ENCODE data around the gene FBXL15. TPM values are rescaled to one million over a fixed set of nuclear protein-coding genes. Genes with fewer than 3 reads are reported as not detected.

FBXL15 gene
- total and polyA plus RNA-seq, 11 donors = 6.6 to 20.0 (median 10.2) TPM

- ATAC-seq = peak; percentile 37 to 65 (median 43)
- DNase-seq = peak; percentile 52 to 69 (median 57)
- Histone ChIP-seq H3K27ac (peak overlapping the region in 11 of 12 donors; percentile 69 to 90 (median 87)), H3K4me3 (peak overlapping the region; percentile 56 to 92 (median 84)), H3K9me3 (no peaks in the 10 kb centered on the region), H3K4me1 (peaks cover 0 to 39% (median 18%) of the 10 kb centered on the region in 12 donors), H3K27me3 (no peaks in the 10 kb centered on the region), H3K36me3 (no peaks in the 10 kb centered on the region)
- WGBS, 4 donors = 10 to 13% (median 12%) methylated on average over 30 of the region's 30 CpGs
- TF ChIP-seq POLR2A (IDR thresholded peaks at IDR 0.05) = no peak
- TF ChIP-seq CTCF (IDR thresholded peaks at IDR 0.05) = no peak
- intact Hi-C loops (cut with DNase I) = no loop called here
Observed at GRCh38 chr10:102449321-102450123, 28.9 kb downstream of the FBXL15 start.

- no peaks in the 10 kb centered on the region for H3K36me3 ChIP-seq
- 0 to 1% (median 1%) methylated on average over 9 to 11 of the region's 11 CpGs for WGBS, 4 donors
- H3K27me3 ChIP-seq = no peaks in the 10 kb centered on the region
- TF ChIP-seq CTCF (IDR thresholded peaks at IDR 0.05) = peak in 1 of 12 donors; percentile 7
- TF ChIP-seq POLR2A (IDR thresholded peaks at IDR 0.05) = no peak
- H3K27ac ChIP-seq = peak overlapping the region in 11 of 12 donors; percentile 69 to 90 (median 87)
- intact Hi-C loops (cut with DNase I) = no loop called here
- peak overlapping the region; percentile 56 to 92 (median 84) for H3K4me3 ChIP-seq
- ATAC-seq (peak in 2 of 4 donors; percentile 2), DNase-seq (no peak)
- H3K9me3 ChIP-seq = no peaks in the 10 kb centered on the region
- H3K4me1 ChIP-seq = peaks cover 0 to 39% (median 18%) of the 10 kb centered on the region in 12 donors
Observed at GRCh38 chr10:102450124-102450373, 29.4 kb downstream of the FBXL15 start.

- DNase-seq (peak; percentile 84 to 93 (median 86)), ATAC-seq (peak; percentile 81 to 95 (median 92))
- WGBS, 4 donors = 0 to 2% (median 0%) methylated on average over 8 to 104 of the region's 104 CpGs
- Histone ChIP-seq H3K27me3 (no peaks in the 10 kb centered on the region), H3K27ac (peak overlapping the region; percentile 61 to 90 (median 84)), H3K9me3 (no peaks in the 10 kb centered on the region), H3K4me3 (peak overlapping the region; percentile 56 to 92 (median 84)), H3K36me3 (peaks cover 0 to 4% (median 0%) of the 10 kb centered on the region in 9 donors), H3K4me1 (peaks cover 0 to 40% (median 18%) of the 10 kb centered on the region in 12 donors)
- intact Hi-C loops (cut with DNase I) = no loop called here
- TF ChIP-seq POLR2A (IDR thresholded peaks at IDR 0.05) (peak in 1 of 2 donors; percentile 69), CTCF (IDR thresholded peaks at IDR 0.05) (no peak)
Observed at GRCh38 chr10:102450374-102451104, 29.9 kb downstream of the FBXL15 start.

All from heart left ventricle (tissue), 16 donors.